HepG2 (cell line): Measurements from ENCODE around the gene PLCB1. TPM values are rescaled to one million over a fixed set of nuclear protein-coding genes. Genes with fewer than 3 reads are reported as not detected.

Experiments used
- ATAC-seq: fragments of 200-7000 bp; cut with Tn5 transposase; 3 replicates; pipeline ENCODE4 v1.9.1; 2020; ENCODE audit warnings: mild to moderate bottlenecking, moderate library complexity
- BruUV-seq: library from RNA; stranded (reverse); fragments of 400-500 nt; replicated peaks from 2 replicates; lab custom pipeline; 2021; lab: Mats Ljungman, UMichigan
- CTCF ChIA-PET: fragments of 300-600 bp; formaldehyde crosslinking; extraction: SDS; loops from one replicate; lab custom pipeline; 2021; ENCODE audit warnings: low total read pairs, inconsistent platforms, low intra/inter-chr PET ratio; lab: Yijun Ruan, JAX
- POLR2A ChIA-PET: fragments of 350-600 bp; sonication (Branson Sonifier 250); formaldehyde crosslinking; loops from one replicate; lab custom pipeline; 2020; ENCODE audit warnings: antibody characterized with exemption, inconsistent platforms; lab: Yijun Ruan, JAX
- DNase-seq: peaks from one replicate; pipeline ENCODE4 v3.0.0-alpha.2; 2015; ENCODE audit warnings: low spot score
- FAIRE-seq: peaks from 3 replicates; lab custom pipeline; 2011; peaks lifted over from hg19 to GRCh38; lab: Jason Lieb, UNC
- H2AFZ ChIP-seq: one replicate; pipeline ENCODE4 v1.6.1; 2011; ENCODE audit warnings: low read length, inconsistent platforms
- H3K27ac ChIP-seq: fragments of 300-600 bp; 3 replicates; pipeline ENCODE4 v1.8.0; 2011; ENCODE audit warnings: mixed run types, mild to moderate bottlenecking, mixed read lengths, low read length, inconsistent platforms; ENCODE audit not compliant: insufficient read depth; ENCODE audit errors: extremely low read length
- H3K27me3 ChIP-seq, 2 experiments: fragments of 200-600 bp in 1 of 2; 2 replicates in 1 of 2; 3 replicates in 1 of 2; pipeline versions ENCODE4 v1.6.0 to v1.8.0; 2011; ENCODE audit warnings: low read length in 2 of 2, mild to moderate bottlenecking in 2 of 2, moderate library complexity in 2 of 2, inconsistent platforms in 1 of 2; ENCODE audit not compliant: insufficient read depth in 2 of 2, control insufficient read depth in 1 of 2
- H3K36me3 ChIP-seq, 2 experiments: fragments of 200-600 bp in 1 of 2; replicated peaks in 1 of 2; 2 replicates in 1 of 2; 3 replicates in 1 of 2; pipeline versions ENCODE4 v1.5.1 to v1.8.0; 2011; ENCODE audit warnings: low read length in 2 of 2, inconsistent platforms in 1 of 2; ENCODE audit not compliant: insufficient read depth in 2 of 2, control insufficient read depth in 1 of 2
- H3K4me1 ChIP-seq: 2 replicates; pipeline ENCODE4 v1.5.1; 2012; ENCODE audit warnings: low read length, inconsistent platforms; ENCODE audit not compliant: insufficient read depth
- H3K4me2 ChIP-seq: 2 replicates; pipeline ENCODE4 v1.6.0; 2011; ENCODE audit warnings: low read depth, low read length, inconsistent platforms
- H3K4me3 ChIP-seq, 3 experiments: fragments of 200-600 bp in 1 of 3; sonication (generic), shearing (Covaris generic) in 1 of 3; replicated peaks in 1 of 3; 2 replicates each; pipeline ENCODE4 v1.5.1; 2011 to 2016; ENCODE audit warnings: low read length in 3 of 3, inconsistent platforms in 2 of 3, low read depth in 2 of 3, mild to moderate bottlenecking in 2 of 3, control low read depth in 1 of 3, mixed read lengths in 1 of 3; ENCODE audit not compliant: insufficient read depth in 1 of 3
- H3K79me2 ChIP-seq: one replicate; pipeline ENCODE4 v1.6.1; 2011; ENCODE audit warnings: low read length, inconsistent platforms; ENCODE audit not compliant: insufficient read depth
- H3K9ac ChIP-seq: 2 replicates; pipeline ENCODE4 v1.6.0; 2011; ENCODE audit warnings: mild to moderate bottlenecking, low read depth, low read length, inconsistent platforms; ENCODE audit not compliant: insufficient read depth
- H3K9me3 ChIP-seq: 2 replicates; pipeline ENCODE4 v1.5.1; 2012; ENCODE audit warnings: mild to moderate bottlenecking, low read length
- H4K20me1 ChIP-seq: 2 replicates; pipeline ENCODE4 v1.6.0; 2011; ENCODE audit warnings: inconsistent platforms, mild to moderate bottlenecking, low read length, moderate library complexity; ENCODE audit not compliant: insufficient read depth
- HNRNPUL1 ChIP-seq: fragments of 200-400 bp; formaldehyde crosslinking; IDR thresholded peaks from 2 replicates; pipeline ENCODE4 v1.6.1; 2017; ENCODE audit warnings: low read depth, mild to moderate bottlenecking, low read length, moderate library complexity
- KLF9 ChIP-seq: IDR thresholded peaks from 2 replicates; pipeline ENCODE4 v1.6.1; 2016; ENCODE audit warnings: low read depth
- ZNF713 ChIP-seq: sonication (generic); formaldehyde crosslinking; IDR thresholded peaks from 2 replicates; pipeline ENCODE4 v1.4.0; 2020; ENCODE audit warnings: mild to moderate bottlenecking, missing genetic modification reagents
- WGBS: methylation state at CpG from one replicate; pipeline ENCODE4 v1.1.6; 2017; ENCODE audit warnings: low lambda C conversion rate; 5-methylcytosine and 5-hydroxymethylcytosine counted together
- in situ Hi-C: cut with HindIII; loops from 2 replicates; pipeline ENCODE4 v1.10.0; 2017; ENCODE audit warnings: low pct_unique_long_range_greater_than_20kb; ENCODE audit not compliant: extremely low pct_ligation_motif_present
- intact Hi-C: fragments of 100-400 bp; cut with micrococcal nuclease; formaldehyde crosslinking; loops from one replicate; pipeline ENCODE4 v1.10.0; 2022; ENCODE audit not compliant: unreplicated experiment
- polyA plus RNA-seq, 8 experiments: library from polyadenylated mRNA; depleted of rRNA in 3 of 8; stranded (reverse) in 7 of 8; unstranded in 1 of 8; fragments of >200 nt; fragmentation: Illumina TruSeq in 4 of 8; extraction: Trizol in 4 of 8; gene quantifications; 2 replicates each; pipeline versions ENCODE4 v1.2.1 to v1.2.3, GENCODE V29; 2011 to 2016; ENCODE audit warnings: low read depth in 4 of 8, missing spikeins in 1 of 8, mixed read lengths in 1 of 8; ENCODE audit not compliant: insufficient read depth in 1 of 8
- total RNA-seq, 5 experiments: library from RNA; depleted of rRNA; stranded (reverse); fragments of >200 nt; fragmentation: Illumina TruSeq; extraction: Trizol; gene quantifications; 2 replicates each; pipeline ENCODE4 v1.2.3, GENCODE V29; 2016; ENCODE audit warnings: low read depth in 1 of 5
- TF ChIP-seq, protein P1 (sequence below): IDR thresholded peaks from 2 replicates; pipeline ENCODE4 v1.6.1; 2016
- TF ChIP-seq, protein P2 (sequence below): sonication (generic); formaldehyde crosslinking; IDR thresholded peaks from 2 replicates; pipeline ENCODE4 v1.4.0; 2020; ENCODE audit warnings: missing genetic modification reagents
- TF ChIP-seq, protein P3 (sequence below): sonication (generic); formaldehyde crosslinking; IDR thresholded peaks from 2 replicates; pipeline ENCODE4 v1.4.0; 2020; ENCODE audit warnings: missing genetic modification reagents, borderline replicate concordance
- TF ChIP-seq, protein P4 (sequence below): sonication (generic); formaldehyde crosslinking; IDR thresholded peaks from 2 replicates; pipeline ENCODE4 v1.5.0; 2020; ENCODE audit warnings: mild to moderate bottlenecking, missing genetic modification reagents, borderline replicate concordance
- TF ChIP-seq, protein P5 (sequence below): conservative IDR thresholded peaks from 2 replicates; pipeline ENCODE4 v1.6.1; 2018; ENCODE audit warnings: missing genetic modification reagents

PLCB1 gene
- total and polyA plus RNA-seq, 2 of the 13 experiments (the other 11 are each of a cell fraction or from before 2014, with no cell fraction given) = 42.4 to 55.9 TPM

DNA sequence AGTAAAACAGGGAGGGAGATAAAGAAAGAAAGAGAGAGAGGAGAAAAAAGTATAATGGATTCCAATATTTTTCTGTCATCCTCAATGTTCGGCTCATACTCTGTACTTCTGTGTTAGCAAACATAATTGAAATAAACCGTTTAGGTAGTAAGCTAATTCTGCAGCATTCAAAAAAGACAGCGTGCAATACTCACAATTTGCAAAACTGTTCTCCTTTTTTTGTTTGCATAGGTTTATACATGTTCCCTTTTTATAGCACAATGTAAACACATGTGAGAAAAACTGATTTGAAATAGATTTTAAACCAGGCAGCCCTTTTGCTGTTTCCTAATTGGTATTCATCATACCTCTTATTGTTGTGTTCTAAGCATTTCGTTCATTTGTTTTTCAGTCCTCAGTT is 188.9 kb downstream of the PLCB1 start:
- Histone ChIP-seq H3K4me1 (peaks cover 11% of the 10 kb centered on the region), H3K4me2 (no peak overlapping the region), H3K36me3 (no peaks in the 10 kb centered on the region; a peak in 2 of 5 replicates), H3K4me3 (no peak overlapping the region), H3K9me3 (no peaks in the 10 kb centered on the region), H3K9ac (no peak overlapping the region), H3K27me3 (no peaks in the 10 kb centered on the region), H2AFZ (no peak overlapping the region), H3K27ac (no peak overlapping the region), H4K20me1 (0 out of 2 replicates have a peak, but pooled peaks cover 2% of the 10 kb centered on the region), H3K79me2 (no peaks in the 10 kb centered on the region)
- in situ Hi-C loops (no loop called here), intact Hi-C loops (no loop called here)
- BruUV-seq = no TSS peak
- ChIA-PET CTCF (no interaction called here), POLR2A (no interaction called here)
- 98% methylated on average over 4 of the region's 4 CpGs for WGBS
- ATAC-seq = no peak
- no peak for TF ChIP-seq ZNF713 (CRISPR knock-in tag)
- TF ChIP-seq, protein P1, sequence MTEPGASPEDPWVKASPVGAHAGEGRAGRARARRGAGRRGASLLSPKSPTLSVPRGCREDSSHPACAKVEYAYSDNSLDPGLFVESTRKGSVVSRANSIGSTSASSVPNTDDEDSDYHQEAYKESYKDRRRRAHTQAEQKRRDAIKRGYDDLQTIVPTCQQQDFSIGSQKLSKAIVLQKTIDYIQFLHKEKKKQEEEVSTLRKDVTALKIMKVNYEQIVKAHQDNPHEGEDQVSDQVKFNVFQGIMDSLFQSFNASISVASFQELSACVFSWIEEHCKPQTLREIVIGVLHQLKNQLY (CRISPR knock-in tag) = no peak
- TF ChIP-seq HNRNPUL1 = no peak
- TF ChIP-seq, protein P2, sequence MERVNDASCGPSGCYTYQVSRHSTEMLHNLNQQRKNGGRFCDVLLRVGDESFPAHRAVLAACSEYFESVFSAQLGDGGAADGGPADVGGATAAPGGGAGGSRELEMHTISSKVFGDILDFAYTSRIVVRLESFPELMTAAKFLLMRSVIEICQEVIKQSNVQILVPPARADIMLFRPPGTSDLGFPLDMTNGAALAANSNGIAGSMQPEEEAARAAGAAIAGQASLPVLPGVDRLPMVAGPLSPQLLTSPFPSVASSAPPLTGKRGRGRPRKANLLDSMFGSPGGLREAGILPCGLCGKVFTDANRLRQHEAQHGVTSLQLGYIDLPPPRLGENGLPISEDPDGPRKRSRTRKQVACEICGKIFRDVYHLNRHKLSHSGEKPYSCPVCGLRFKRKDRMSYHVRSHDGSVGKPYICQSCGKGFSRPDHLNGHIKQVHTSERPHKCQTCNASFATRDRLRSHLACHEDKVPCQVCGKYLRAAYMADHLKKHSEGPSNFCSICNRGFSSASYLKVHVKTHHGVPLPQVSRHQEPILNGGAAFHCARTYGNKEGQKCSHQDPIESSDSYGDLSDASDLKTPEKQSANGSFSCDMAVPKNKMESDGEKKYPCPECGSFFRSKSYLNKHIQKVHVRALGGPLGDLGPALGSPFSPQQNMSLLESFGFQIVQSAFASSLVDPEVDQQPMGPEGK = no peak
- TF ChIP-seq, protein P3, sequence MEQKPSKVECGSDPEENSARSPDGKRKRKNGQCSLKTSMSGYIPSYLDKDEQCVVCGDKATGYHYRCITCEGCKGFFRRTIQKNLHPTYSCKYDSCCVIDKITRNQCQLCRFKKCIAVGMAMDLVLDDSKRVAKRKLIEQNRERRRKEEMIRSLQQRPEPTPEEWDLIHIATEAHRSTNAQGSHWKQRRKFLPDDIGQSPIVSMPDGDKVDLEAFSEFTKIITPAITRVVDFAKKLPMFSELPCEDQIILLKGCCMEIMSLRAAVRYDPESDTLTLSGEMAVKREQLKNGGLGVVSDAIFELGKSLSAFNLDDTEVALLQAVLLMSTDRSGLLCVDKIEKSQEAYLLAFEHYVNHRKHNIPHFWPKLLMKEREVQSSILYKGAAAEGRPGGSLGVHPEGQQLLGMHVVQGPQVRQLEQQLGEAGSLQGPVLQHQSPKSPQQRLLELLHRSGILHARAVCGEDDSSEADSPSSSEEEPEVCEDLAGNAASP = no peak
- TF ChIP-seq KLF9 (CRISPR knock-in tag) = no peak
- TF ChIP-seq, protein P4, sequence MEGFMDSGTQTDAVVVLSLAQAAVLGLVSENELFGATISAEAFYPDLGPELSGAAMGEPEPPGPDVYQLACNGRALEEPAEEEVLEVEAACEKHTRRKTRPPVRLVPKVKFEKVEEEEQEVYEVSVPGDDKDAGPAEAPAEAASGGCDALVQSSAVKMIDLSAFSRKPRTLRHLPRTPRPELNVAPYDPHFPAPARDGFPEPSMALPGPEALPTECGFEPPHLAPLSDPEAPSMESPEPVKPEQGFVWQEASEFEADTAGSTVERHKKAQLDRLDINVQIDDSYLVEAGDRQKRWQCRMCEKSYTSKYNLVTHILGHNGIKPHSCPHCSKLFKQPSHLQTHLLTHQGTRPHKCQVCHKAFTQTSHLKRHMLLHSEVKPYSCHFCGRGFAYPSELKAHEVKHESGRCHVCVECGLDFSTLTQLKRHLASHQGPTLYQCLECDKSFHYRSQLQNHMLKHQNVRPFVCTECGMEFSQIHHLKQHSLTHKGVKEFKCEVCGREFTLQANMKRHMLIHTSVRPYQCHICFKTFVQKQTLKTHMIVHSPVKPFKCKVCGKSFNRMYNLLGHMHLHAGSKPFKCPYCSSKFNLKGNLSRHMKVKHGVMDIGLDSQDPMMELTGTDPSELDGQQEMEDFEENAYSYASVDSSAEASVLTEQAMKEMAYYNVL (CRISPR knock-in tag) = no peak
- TF ChIP-seq, protein P5, sequence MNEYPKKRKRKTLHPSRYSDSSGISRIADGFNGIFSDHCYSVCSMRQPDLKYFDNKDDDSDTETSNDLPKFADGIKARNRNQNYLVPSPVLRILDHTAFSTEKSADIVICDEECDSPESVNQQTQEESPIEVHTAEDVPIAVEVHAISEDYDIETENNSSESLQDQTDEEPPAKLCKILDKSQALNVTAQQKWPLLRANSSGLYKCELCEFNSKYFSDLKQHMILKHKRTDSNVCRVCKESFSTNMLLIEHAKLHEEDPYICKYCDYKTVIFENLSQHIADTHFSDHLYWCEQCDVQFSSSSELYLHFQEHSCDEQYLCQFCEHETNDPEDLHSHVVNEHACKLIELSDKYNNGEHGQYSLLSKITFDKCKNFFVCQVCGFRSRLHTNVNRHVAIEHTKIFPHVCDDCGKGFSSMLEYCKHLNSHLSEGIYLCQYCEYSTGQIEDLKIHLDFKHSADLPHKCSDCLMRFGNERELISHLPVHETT = no peak
- no peak for FAIRE-seq
- DNase-seq = no peak
